Neuronal stem cell (in vitro differentiated cells): ENCODE results near the gene PMFBP1.

ENCODE experiments used
- DNase-seq: peaks from one replicate; pipeline ENCODE4 v3.0.0-alpha.2; 2013; ENCODE audit warnings: low spot score
- H2AFZ ChIP-seq: one replicate; pipeline ENCODE4 v1.6.1; 2013; ENCODE audit warnings: mild to moderate bottlenecking, low read length, inconsistent platforms
- H2AK5ac ChIP-seq: 2 replicates; pipeline ENCODE4 v1.6.1; 2013; ENCODE audit warnings: low read depth, mild to moderate bottlenecking, inconsistent platforms, low read length, moderate library complexity, mixed read lengths
- H2BK120ac ChIP-seq: 2 replicates; pipeline ENCODE4 v1.6.1; 2013; ENCODE audit warnings: low read depth, mild to moderate bottlenecking, inconsistent platforms, low read length, moderate library complexity, mixed read lengths
- H2BK12ac ChIP-seq: one replicate; pipeline ENCODE4 v1.6.1; 2013; ENCODE audit warnings: low read length, inconsistent platforms
- H2BK15ac ChIP-seq: 2 replicates; pipeline ENCODE4 v1.6.1; 2013; ENCODE audit warnings: mild to moderate bottlenecking, low read length, inconsistent platforms, mixed read lengths
- H2BK5ac ChIP-seq: one replicate; pipeline ENCODE4 v1.6.1; 2013; ENCODE audit warnings: inconsistent platforms, mild to moderate bottlenecking, low read length, moderate library complexity
- H3K14ac ChIP-seq: one replicate; pipeline ENCODE4 v1.6.1; 2013; ENCODE audit warnings: low read length, inconsistent platforms
- H3K18ac ChIP-seq: 2 replicates; pipeline ENCODE4 v1.6.1; 2013; ENCODE audit warnings: low read length, inconsistent platforms
- H3K23ac ChIP-seq: 2 replicates; pipeline ENCODE4 v1.6.1; 2013; ENCODE audit warnings: low read depth, mild to moderate bottlenecking, mixed read lengths, low read length, inconsistent platforms; ENCODE audit not compliant: poor library complexity
- H3K27ac ChIP-seq: replicated peaks from 3 replicates; pipeline ENCODE4 v1.5.1; 2013; ENCODE audit warnings: low read length, inconsistent platforms
- H3K27me3 ChIP-seq, 3 experiments: 2 replicates each; pipeline ENCODE4 v1.6.1; 2013; ENCODE audit warnings: low read length in 3 of 3, mild to moderate bottlenecking in 2 of 3, inconsistent platforms in 1 of 3, low read depth in 1 of 3, mixed read lengths in 1 of 3, moderate library complexity in 1 of 3; ENCODE audit not compliant: control insufficient read depth in 3 of 3, insufficient read depth in 3 of 3
- H3K36me3 ChIP-seq, 2 donors: replicated peaks in 1 of 2; 2 replicates each; pipeline ENCODE4 v1.6.1; 2013; ENCODE audit warnings: low read length in 2 of 2; ENCODE audit not compliant: control insufficient read depth in 2 of 2, insufficient read depth in 2 of 2
- H3K4ac ChIP-seq: 2 replicates; pipeline ENCODE4 v1.6.1; 2013; ENCODE audit warnings: inconsistent platforms, mild to moderate bottlenecking, low read length, moderate library complexity
- H3K4me1 ChIP-seq, 2 donors: 1 replicate in 1 of 2; 2 replicates in 1 of 2; pipeline ENCODE4 v1.6.1; 2013; ENCODE audit warnings: low read length in 2 of 2, low read depth in 1 of 2; ENCODE audit not compliant: control insufficient read depth in 2 of 2, insufficient read depth in 1 of 2
- H3K4me2 ChIP-seq: one replicate; pipeline ENCODE4 v1.6.1; 2013; ENCODE audit warnings: mild to moderate bottlenecking, low read length, inconsistent platforms; ENCODE audit not compliant: insufficient read depth, poor library complexity, severe bottlenecking
- H3K4me3 ChIP-seq, 2 donors: 2 replicates each; pipeline ENCODE4 v1.5.1; 2013; ENCODE audit warnings: low read length in 2 of 2, mild to moderate bottlenecking in 2 of 2, inconsistent platforms in 1 of 2, moderate library complexity in 1 of 2
- H3K79me1 ChIP-seq: one replicate; pipeline ENCODE4 v1.6.1; 2013; ENCODE audit warnings: low read depth, mild to moderate bottlenecking, inconsistent platforms, low read length, moderate library complexity
- H3K9ac ChIP-seq: one replicate; pipeline ENCODE4 v1.6.1; 2013; ENCODE audit warnings: mild to moderate bottlenecking, low read depth, low read length, inconsistent platforms; ENCODE audit not compliant: poor library complexity
- H3K9me3 ChIP-seq, 2 donors: replicated peaks in 1 of 2; 2 replicates each; pipeline versions ENCODE3 to v1.6.1; 2013; ENCODE audit warnings: low read length in 2 of 2, mild to moderate bottlenecking in 2 of 2, inconsistent platforms in 1 of 2, low read depth in 1 of 2, mixed read lengths in 1 of 2, moderate library complexity in 1 of 2; ENCODE audit not compliant: control insufficient read depth in 2 of 2, insufficient read depth in 1 of 2
- H4K8ac ChIP-seq: one replicate; pipeline ENCODE4 v1.6.1; 2013; ENCODE audit warnings: low read depth, mild to moderate bottlenecking, inconsistent platforms, low read length, moderate library complexity
- H4K91ac ChIP-seq: one replicate; pipeline ENCODE4 v1.6.1; 2013; ENCODE audit warnings: low read length, low read depth, mild to moderate bottlenecking, inconsistent platforms; ENCODE audit not compliant: poor library complexity
- WGBS, 2 donors: extraction: QIAGEN DNeasy Blood & Tissue Kit; methylation state at CpG; one replicate each; pipeline ENCODE4 v1.1.7; 2013; ENCODE audit warnings: missing lambda C conversion rate in 2 of 2, mixed read lengths in 1 of 2; ENCODE audit not compliant: insufficient read length in 2 of 2, insufficient replicate concordance in 1 of 2; ENCODE audit errors: extremely low coverage in 2 of 2; 5-methylcytosine and 5-hydroxymethylcytosine counted together

Gene PMFBP1

DNA sequence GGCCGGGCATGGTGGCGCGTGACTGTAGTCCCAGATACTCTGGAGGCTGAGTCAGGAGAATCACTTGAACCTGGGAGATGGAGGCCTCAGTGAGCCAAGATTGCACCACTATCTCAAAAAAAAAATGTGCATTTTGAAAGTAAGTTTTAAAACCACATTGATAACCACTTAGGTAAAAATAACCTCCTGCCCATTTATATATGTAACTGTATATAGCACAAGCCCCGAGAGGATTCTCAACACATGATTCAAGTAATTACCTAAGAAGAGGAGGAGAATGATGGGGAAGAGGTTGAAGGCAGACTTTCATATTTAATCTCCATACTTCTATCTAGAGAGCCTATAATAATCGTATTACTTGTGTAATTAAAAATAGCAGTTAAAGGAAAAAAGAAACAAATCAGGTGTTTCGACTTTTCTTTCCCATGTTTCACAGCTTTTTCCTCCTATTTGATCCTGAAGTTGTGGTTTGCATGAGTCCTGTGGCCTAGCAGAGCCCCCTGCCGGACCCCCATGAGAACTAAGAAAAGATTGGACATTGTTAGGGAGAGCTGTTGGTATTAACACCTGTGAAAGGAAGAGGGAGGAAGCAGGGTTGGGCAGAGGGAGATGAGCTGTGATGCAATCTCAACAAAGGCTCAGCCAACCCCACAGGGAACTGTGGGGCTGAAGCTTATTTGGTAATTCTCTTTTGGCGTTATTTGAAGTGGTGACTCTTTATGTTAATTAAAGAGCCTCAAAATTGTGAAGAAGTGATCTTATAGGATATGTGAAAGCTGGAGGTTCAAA lies 22.1 kb downstream of the PMFBP1 start:
- Histone ChIP-seq H3K9ac (no peak overlapping the region), H3K18ac (no peak overlapping the region), H2BK12ac (no peak overlapping the region), H4K91ac (no peak overlapping the region), H2BK5ac (no peak overlapping the region), H3K27ac (no peak overlapping the region), H3K4me2 (no peak overlapping the region), H2AK5ac (no peak overlapping the region), H3K4me3 (no peak overlapping the region), H3K36me3 (no peaks in the 10 kb centered on the region), H4K8ac (no peak overlapping the region), H2BK15ac (no peak overlapping the region), H2BK120ac (no peak overlapping the region), H3K4me1 (no peaks in the 10 kb centered on the region), H3K14ac (no peak overlapping the region), H3K4ac (no peak overlapping the region), H3K9me3 (no peaks in the 10 kb centered on the region), H3K23ac (no peak overlapping the region), H3K27me3 (no peaks in the 10 kb centered on the region), H2AFZ (no peak overlapping the region), H3K79me1 (no peaks in the 10 kb centered on the region)
- WGBS, 2 donors, result no CpG with 5 or more reads among the region's 8 CpGs
- no peak for DNase-seq

GRCh38 chr16:72142476-72142875 lies 29.5 kb downstream of the PMFBP1 start:
- no peaks in the 10 kb centered on the region for H3K4me1 ChIP-seq
- H3K14ac ChIP-seq, result no peak overlapping the region
- H3K27me3 ChIP-seq, result no peaks in the 10 kb centered on the region
- no peak overlapping the region for H2BK12ac ChIP-seq
- no peak overlapping the region for H4K91ac ChIP-seq
- WGBS, 2 donors, result no CpG with 5 or more reads among the region's 1 CpG
- H2BK15ac ChIP-seq, result no peak overlapping the region
- no peak overlapping the region for H3K23ac ChIP-seq
- H2BK5ac ChIP-seq, result no peak overlapping the region
- no peak overlapping the region for H3K4me2 ChIP-seq
- H4K8ac ChIP-seq, result no peak overlapping the region
- H2BK120ac ChIP-seq, result no peak overlapping the region
- no peak overlapping the region for H3K4me3 ChIP-seq
- no peak overlapping the region for H3K4ac ChIP-seq
- H3K9me3 ChIP-seq, result no peaks in the 10 kb centered on the region
- no peak overlapping the region for H2AFZ ChIP-seq
- H3K36me3 ChIP-seq, result no peaks in the 10 kb centered on the region
- H2AK5ac ChIP-seq, result no peak overlapping the region
- no peak overlapping the region for H3K9ac ChIP-seq
- no peak overlapping the region for H3K18ac ChIP-seq
- H3K79me1 ChIP-seq, result no peaks in the 10 kb centered on the region
- no peak overlapping the region for H3K27ac ChIP-seq
- DNase-seq, result no peak

DNA sequence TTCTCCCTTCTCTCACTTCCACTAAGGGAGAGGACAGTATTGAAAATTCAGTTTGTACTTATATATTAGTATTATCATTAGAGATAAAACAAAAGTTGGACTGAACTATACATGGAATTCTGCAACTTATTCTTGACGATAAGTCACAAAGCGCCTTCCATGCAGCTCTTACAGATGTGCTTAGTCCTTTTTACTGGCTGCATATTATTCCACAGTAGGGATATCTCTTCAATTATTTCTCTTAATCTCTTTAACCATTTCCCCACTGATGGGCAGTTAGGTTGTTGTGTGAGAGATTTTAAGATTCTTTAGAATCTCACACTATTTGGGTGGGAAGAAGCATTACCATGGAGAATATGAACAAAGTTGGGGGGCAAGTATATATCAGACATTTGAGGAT lies 32.0 kb downstream of the PMFBP1 start:
- Histone ChIP-seq H3K4ac (no peak overlapping the region), H3K27me3 (no peaks in the 10 kb centered on the region), H3K4me2 (no peak overlapping the region), H3K9me3 (no peaks in the 10 kb centered on the region), H3K9ac (no peak overlapping the region), H4K91ac (no peak overlapping the region), H3K36me3 (no peaks in the 10 kb centered on the region), H2BK12ac (no peak overlapping the region), H4K8ac (no peak overlapping the region), H2AFZ (no peak overlapping the region), H2BK120ac (no peak overlapping the region), H3K79me1 (no peaks in the 10 kb centered on the region), H2AK5ac (no peak overlapping the region), H3K27ac (no peak overlapping the region), H2BK5ac (no peak overlapping the region), H3K18ac (no peak overlapping the region), H3K4me3 (no peak overlapping the region), H3K14ac (no peak overlapping the region), H3K23ac (no peak overlapping the region), H2BK15ac (no peak overlapping the region), H3K4me1 (no peaks in the 10 kb centered on the region)
- no CpG with 5 or more reads among the region's 2 CpGs for WGBS, 2 donors
- DNase-seq, result no peak

DNA sequence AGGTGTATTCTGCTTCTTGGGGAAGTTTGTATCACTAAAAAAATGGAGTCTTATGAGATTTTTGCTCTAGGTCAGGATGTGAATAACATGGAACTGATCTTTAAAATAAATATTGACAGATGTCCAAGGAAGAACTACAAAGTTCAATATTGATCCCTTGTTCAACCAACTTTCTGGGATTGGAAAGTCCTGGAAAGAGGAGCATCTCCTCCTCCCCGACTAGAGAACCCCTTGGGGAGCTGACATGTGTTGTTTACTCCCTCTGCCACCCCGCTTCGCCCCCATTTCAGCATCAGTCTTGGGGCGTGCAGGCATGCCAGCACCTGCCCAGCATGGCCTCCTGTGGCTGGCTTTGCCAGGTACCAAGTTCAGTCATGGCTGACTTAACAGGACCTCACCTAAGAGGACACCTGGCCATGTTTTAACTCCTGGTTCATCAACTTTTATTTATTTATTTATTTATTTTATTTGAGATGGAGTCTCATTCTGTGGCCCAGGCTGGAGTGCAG lies 33.8 kb downstream of the PMFBP1 start:
- Histone ChIP-seq H3K36me3 (no peaks in the 10 kb centered on the region), H3K79me1 (no peaks in the 10 kb centered on the region), H3K9me3 (no peaks in the 10 kb centered on the region), H4K8ac (no peak overlapping the region), H2AFZ (no peak overlapping the region), H3K4me1 (no peaks in the 10 kb centered on the region), H3K23ac (no peak overlapping the region), H3K9ac (no peak overlapping the region), H2BK15ac (no peak overlapping the region), H2BK120ac (no peak overlapping the region), H2BK5ac (no peak overlapping the region), H2AK5ac (no peak overlapping the region), H3K27ac (no peak overlapping the region), H3K4ac (no peak overlapping the region), H3K27me3 (no peaks in the 10 kb centered on the region), H3K18ac (no peak overlapping the region), H3K4me3 (no peak overlapping the region), H3K4me2 (no peak overlapping the region), H2BK12ac (no peak overlapping the region), H3K14ac (no peak overlapping the region), H4K91ac (no peak overlapping the region)
- no CpG with 5 or more reads among the region's 4 CpGs for WGBS, 2 donors
- DNase-seq, result no peak
